ENCODE results near the gene STIP1. TPM values are rescaled to one million over a fixed set of nuclear protein-coding genes. Genes with fewer than 3 reads are reported as not detected.

Gene STIP1
- polyA plus RNA-seq, 1 donor from 2014 or later: 161 TPM

GRCh38 chr11:64229744-64230170 is 43.8 kb downstream of the STIP1 start:
- Histone ChIP-seq H3K9ac (ENCODE audit: low read length) (peak overlapping the region; percentile 88), H4K20me1 (ENCODE audit: insufficient read depth) (no peaks in the 10 kb centered on the region), H3K9me3 (ENCODE audit: low read length) (no peaks in the 10 kb centered on the region), H2AFZ (ENCODE audit: low read depth, low read length) (peak overlapping the region; percentile 72), H3K27ac (ENCODE audit: low read length) (peak overlapping the region; percentile 88), H3F3A (ENCODE audit: insufficient read depth, low read length, poor library complexity, severe bottlenecking) (no peaks in the 10 kb centered on the region), H3K9me2 (ENCODE audit: insufficient read depth, low read length) (no peaks in the 10 kb centered on the region), H3K4me3 (ENCODE audit: low read length) (peak overlapping the region; percentile 94), H3K36me3 (ENCODE audit: insufficient read depth, low read length) (no peaks in the 10 kb centered on the region), H3K79me2 (replicated peaks; ENCODE audit: insufficient read depth, low read length) (peaks cover 6% of the 10 kb centered on the region), H3K4me2 (ENCODE audit: low read length) (peak overlapping the region; percentile 70), H3K27me3 (ENCODE audit: insufficient read depth, low read depth, low read length) (peaks cover 8% of the 10 kb centered on the region)
- TF ChIP-seq TAF1 (IDR thresholded peaks at IDR 0.05; ENCODE audit: low read depth) (no peak), EZH2 (IDR thresholded peaks at IDR 0.05; ENCODE audit: borderline replicate concordance, insufficient read depth, low read length, poor library complexity, severe bottlenecking) (no peak), POLR2AphosphoS5 (IDR thresholded peaks at IDR 0.05) (no peak), MXI1 (conservative IDR thresholded peaks at IDR 0.05; ENCODE audit: poor library complexity, severe bottlenecking) (no peak), EP300 (conservative IDR thresholded peaks at IDR 0.05; ENCODE audit: poor library complexity, severe bottlenecking) (no peak), SMC3 (conservative IDR thresholded peaks at IDR 0.05; ENCODE audit: poor library complexity) (no peak), RAD21 (conservative IDR thresholded peaks at IDR 0.05) (no peak)
- TF ChIP-seq, protein P1, sequence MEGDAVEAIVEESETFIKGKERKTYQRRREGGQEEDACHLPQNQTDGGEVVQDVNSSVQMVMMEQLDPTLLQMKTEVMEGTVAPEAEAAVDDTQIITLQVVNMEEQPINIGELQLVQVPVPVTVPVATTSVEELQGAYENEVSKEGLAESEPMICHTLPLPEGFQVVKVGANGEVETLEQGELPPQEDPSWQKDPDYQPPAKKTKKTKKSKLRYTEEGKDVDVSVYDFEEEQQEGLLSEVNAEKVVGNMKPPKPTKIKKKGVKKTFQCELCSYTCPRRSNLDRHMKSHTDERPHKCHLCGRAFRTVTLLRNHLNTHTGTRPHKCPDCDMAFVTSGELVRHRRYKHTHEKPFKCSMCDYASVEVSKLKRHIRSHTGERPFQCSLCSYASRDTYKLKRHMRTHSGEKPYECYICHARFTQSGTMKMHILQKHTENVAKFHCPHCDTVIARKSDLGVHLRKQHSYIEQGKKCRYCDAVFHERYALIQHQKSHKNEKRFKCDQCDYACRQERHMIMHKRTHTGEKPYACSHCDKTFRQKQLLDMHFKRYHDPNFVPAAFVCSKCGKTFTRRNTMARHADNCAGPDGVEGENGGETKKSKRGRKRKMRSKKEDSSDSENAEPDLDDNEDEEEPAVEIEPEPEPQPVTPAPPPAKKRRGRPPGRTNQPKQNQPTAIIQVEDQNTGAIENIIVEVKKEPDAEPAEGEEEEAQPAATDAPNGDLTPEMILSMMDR (IDR thresholded peaks at IDR 0.05; ENCODE audit: poor library complexity, severe bottlenecking): no peak
- TF ChIP-seq, protein P2, sequence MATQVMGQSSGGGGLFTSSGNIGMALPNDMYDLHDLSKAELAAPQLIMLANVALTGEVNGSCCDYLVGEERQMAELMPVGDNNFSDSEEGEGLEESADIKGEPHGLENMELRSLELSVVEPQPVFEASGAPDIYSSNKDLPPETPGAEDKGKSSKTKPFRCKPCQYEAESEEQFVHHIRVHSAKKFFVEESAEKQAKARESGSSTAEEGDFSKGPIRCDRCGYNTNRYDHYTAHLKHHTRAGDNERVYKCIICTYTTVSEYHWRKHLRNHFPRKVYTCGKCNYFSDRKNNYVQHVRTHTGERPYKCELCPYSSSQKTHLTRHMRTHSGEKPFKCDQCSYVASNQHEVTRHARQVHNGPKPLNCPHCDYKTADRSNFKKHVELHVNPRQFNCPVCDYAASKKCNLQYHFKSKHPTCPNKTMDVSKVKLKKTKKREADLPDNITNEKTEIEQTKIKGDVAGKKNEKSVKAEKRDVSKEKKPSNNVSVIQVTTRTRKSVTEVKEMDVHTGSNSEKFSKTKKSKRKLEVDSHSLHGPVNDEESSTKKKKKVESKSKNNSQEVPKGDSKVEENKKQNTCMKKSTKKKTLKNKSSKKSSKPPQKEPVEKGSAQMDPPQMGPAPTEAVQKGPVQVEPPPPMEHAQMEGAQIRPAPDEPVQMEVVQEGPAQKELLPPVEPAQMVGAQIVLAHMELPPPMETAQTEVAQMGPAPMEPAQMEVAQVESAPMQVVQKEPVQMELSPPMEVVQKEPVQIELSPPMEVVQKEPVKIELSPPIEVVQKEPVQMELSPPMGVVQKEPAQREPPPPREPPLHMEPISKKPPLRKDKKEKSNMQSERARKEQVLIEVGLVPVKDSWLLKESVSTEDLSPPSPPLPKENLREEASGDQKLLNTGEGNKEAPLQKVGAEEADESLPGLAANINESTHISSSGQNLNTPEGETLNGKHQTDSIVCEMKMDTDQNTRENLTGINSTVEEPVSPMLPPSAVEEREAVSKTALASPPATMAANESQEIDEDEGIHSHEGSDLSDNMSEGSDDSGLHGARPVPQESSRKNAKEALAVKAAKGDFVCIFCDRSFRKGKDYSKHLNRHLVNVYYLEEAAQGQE (IDR thresholded peaks at IDR 0.05; ENCODE audit: borderline replicate concordance): no peak

DNA sequence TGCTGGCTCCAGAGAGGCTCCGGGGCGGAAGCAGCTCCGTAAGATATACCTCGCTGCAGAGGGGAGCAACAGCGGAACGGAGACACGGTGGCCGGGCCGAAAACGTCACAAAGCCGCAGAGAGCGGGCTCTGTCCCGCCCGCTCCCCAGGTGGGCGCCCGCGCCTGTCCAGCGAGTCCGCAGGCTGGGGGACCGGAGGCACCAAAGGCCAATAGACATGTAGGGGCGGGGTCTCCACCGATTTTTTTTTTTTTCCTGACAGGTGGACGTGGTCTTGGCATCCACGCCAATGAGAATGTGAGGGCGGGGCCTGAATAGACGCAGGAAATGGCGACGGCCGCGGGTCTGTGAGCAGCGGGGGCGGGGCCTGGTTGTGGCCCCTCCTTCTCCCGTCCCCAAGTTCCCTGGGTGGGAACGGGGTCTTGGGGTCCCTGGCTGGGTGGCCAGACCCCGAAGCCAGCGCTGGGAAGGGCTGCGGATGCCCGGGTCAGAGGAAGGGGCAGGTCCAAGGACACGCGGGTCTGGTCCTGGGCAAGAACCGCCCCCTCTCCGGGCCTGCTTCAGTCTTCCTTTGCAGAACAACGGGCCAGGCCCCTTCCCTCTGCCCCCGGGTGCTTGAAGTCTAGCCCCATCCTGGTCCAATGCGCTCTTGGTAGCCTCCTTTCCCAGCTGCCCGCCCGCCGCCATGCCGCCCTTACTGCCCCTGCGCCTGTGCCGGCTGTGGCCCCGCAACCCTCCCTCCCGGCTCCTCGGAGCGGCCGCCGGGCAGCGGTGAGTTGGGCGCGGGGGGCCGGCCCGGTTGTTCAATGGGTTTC is 44.4 kb downstream of the STIP1 start, which contains the start of gene DNAJC4:
DNAJC4 (plus strand) TSS at position 378 of the 814 bp plus-strand sequence; CDS start at position 685, 307 bp downstream.
- Histone ChIP-seq H3K4me3 (ENCODE audit: low read length) (peak within 1 kb of the TSS; percentile 94), H3K4me2 (ENCODE audit: low read length) (peak within 1 kb of the TSS; percentile 70), H3K9me3 (ENCODE audit: low read length) (no peaks in the 10 kb centered on the region), H3K27me3 (ENCODE audit: insufficient read depth, low read depth, low read length) (peaks cover 8% of the 10 kb centered on the region), H3K27ac (ENCODE audit: low read length) (peak within 1 kb of the TSS; percentile 88), H3K79me2 (replicated peaks; ENCODE audit: insufficient read depth, low read length) (peaks cover 6% of the 10 kb centered on the region), H3K9ac (ENCODE audit: low read length) (peak within 1 kb of the TSS; percentile 88), H4K20me1 (ENCODE audit: insufficient read depth) (no peaks in the 10 kb centered on the region), H3K36me3 (ENCODE audit: insufficient read depth, low read length) (no peaks in the 10 kb centered on the region), H2AFZ (ENCODE audit: low read depth, low read length) (peak within 1 kb of the TSS; percentile 72), H3F3A (ENCODE audit: insufficient read depth, low read length, poor library complexity, severe bottlenecking) (no peaks in the 10 kb centered on the region), H3K9me2 (ENCODE audit: insufficient read depth, low read length) (no peaks in the 10 kb centered on the region)
- TF ChIP-seq POLR2AphosphoS5 (IDR thresholded peaks at IDR 0.05) (peak; percentile 73), MXI1 (conservative IDR thresholded peaks at IDR 0.05; ENCODE audit: poor library complexity, severe bottlenecking) (peak; percentile 69), EP300 (conservative IDR thresholded peaks at IDR 0.05; ENCODE audit: poor library complexity, severe bottlenecking) (peak; percentile 76), RAD21 (conservative IDR thresholded peaks at IDR 0.05) (no peak), TAF1 (IDR thresholded peaks at IDR 0.05; ENCODE audit: low read depth) (no peak), EZH2 (IDR thresholded peaks at IDR 0.05; ENCODE audit: borderline replicate concordance, insufficient read depth, low read length, poor library complexity, severe bottlenecking) (no peak), SMC3 (conservative IDR thresholded peaks at IDR 0.05; ENCODE audit: poor library complexity) (peak; percentile 14)
- TF ChIP-seq, protein P2 (IDR thresholded peaks at IDR 0.05; ENCODE audit: borderline replicate concordance): peak; percentile 20
- TF ChIP-seq, protein P1 (IDR thresholded peaks at IDR 0.05; ENCODE audit: poor library complexity, severe bottlenecking): no peak
